GM18505 (cell line): ENCODE measurements around the gene USP7.

ENCODE experiments used
- ATAC-seq: cut with Tn5 transposase; IDR thresholded peaks from one replicate; pipeline ENCODE4 v1.9.1; 2021; ENCODE audit not compliant: unreplicated experiment
- POLR2A ChIP-seq: IDR thresholded peaks from 4 replicates; pipeline ENCODE4 v1.6.1; 2011; ENCODE audit warnings: borderline replicate concordance; ENCODE audit not compliant: insufficient read depth, insufficient read length; ENCODE audit errors: extremely low read depth

The USP7 gene

DNA sequence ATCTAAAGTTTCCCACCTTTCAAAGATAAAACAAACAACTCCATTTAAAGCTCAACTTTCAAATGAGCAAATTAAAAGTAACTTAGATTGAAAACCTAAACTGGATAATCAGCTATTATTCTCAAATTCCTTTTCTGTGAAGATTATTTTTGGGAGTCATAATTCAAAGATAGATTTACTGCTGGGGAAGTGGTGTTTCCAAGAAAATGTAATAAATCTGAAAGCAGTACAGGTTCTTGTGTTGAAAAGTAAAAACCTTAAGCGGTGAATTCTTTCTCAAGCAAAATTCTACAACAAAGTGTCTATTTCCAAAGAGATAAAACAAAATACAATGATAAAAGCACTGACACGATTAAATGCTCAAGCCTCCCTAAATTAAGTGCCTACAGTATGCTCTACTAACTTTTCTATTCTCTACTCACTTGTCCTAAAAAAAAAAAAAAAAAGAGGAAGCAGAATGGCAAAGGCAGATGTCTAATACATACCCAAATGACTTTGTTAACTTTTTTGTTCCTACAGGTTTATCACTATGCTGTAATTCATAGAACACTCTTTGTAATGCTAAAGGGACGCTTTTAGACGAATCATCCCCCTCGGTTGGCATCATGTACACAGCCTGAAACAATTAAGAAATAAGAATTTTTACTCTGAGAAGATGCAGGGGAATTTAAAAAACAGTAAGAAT lies 47.0 kb downstream of the USP7 start:
- ATAC-seq, result no peak

DNA sequence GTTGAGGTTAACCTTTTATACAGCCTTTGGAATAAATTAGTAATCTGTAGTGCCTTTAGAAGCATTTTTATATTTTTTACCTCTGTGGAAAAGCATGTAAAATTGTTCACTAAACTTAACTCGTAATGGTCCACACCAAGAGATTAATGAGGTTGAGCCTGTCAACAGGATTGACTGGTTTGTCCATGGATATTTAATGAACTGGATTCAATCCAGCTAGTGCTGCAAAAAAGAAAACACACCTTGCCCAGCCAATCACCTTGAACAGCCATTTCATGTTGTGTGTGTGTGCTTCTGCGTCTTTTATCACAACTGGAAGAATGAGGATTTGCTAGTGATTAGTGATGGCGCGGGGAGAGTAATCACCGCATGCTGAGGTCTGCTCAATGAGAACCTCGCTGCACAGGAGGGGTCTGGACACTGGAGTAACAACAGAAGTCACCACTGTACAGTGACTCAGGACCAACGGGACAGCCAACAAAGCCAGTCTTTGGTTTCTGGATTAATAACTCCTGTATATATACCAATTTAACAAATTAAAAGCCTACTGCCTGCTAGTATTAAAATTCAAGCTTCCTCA lies 47.9 kb downstream of the USP7 start:
- ATAC-seq, result no peak
- TF ChIP-seq POLR2A, result no peak

More for the DNA sequence above, 47.0 kb downstream of the USP7 start:
- no peak for TF ChIP-seq POLR2A

- no peak for TF ChIP-seq POLR2A
- no peak for ATAC-seq
Measured at GRCh38 chr16:8914098-8914497, 49.6 kb downstream of the USP7 start.

DNA sequence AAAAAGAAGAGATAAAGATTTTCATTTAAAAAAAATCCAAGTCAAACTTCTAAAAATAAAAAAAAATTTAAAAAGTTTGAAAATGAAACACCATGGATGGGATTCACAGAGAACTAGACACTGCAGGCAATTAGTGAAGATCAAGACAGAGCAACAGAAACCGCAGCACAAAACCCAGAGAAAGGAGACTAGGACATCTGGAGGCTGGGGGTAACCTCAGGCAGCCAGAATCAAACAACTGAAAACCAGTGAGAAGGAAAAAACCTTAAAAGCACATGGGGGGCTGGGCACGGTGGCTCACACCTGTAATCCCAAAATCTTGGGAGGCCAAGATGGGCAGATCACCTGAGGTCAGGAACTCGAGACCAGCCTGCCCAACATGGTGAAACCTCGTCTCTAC lies 50.9 kb downstream of the USP7 start:
- ATAC-seq, result no peak
- no peak for TF ChIP-seq POLR2A

DNA sequence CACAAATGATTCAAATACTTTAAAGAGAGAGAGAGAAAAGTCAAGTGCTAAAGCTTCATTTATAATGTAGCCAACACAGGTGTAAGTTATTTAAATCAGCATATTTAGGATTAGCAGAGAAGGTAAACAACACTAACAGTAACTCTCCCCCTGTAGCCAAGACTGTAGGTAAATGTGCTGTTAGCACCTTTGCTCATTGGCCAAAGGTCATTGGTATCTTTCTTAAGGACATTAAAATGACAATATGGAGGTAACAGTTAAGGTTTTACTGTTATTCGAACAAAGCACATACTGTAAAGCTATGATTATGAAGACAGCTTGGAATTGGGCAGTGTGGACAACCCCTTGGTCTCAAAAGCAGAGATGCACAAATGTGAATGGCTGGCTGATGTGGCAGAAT lies 52.9 kb downstream of the USP7 start:
- ATAC-seq, result no peak
- no peak for TF ChIP-seq POLR2A

DNA sequence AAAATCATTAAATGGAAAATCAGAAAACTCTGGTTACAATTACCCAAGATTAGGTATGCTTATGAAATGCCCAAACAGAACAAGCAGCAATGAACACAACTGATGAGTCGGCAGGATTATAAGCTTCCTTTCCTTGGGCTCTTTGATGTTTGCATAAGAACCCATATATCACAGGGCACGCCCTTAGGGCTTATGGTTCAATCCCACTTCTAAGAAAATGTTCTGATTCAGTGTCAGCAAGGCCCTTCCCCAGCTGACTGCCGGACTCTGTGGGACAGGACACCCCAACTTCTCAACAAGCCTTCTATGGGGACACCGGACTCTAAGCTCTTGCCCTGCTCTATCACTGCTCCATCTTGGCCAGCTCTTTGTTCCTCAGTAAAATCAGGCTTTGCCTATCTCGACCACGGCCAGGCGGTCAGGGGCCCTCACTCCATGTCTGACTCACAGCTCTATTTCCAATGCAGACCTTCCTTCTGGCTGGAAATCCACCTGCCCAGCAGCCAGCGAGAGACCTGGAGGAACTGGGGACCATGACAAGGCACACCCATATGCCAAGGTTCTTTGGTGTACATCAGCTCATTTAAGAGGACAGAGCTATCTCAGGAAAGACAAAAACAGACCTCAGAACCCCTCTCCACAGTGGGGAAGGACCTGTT lies 54.8 kb downstream of the USP7 start:
- no peak for TF ChIP-seq POLR2A
- ATAC-seq, result no peak

DNA sequence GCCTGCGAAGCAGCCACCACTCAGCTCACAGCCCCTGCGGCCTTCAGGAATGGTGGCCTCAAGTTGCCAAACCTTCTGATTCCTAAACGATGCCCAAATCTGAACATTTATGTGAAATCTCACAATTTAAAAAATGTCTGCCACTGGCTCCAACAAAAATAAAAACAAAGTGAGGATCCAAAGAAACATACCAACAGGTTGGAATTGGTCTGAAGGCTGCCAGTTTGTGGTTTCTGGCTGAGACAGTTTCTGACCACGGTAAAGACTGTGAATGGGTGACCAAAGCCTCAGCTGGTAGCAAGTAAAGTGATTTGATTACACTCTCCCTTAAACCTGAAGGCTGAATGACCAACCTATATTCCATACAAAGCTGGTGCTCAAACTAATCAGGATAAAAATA lies 56.6 kb downstream of the USP7 start:
- ATAC-seq, result no peak
- no peak for TF ChIP-seq POLR2A

GRCh38 chr16:8905795-8906591 lies 57.7 kb downstream of the USP7 start:
- TF ChIP-seq POLR2A, result no peak
- no peak for ATAC-seq

GRCh38 chr16:8905168-8905762 lies 58.4 kb downstream of the USP7 start:
- ATAC-seq, result no peak

GRCh38 chr16:8904018-8904430 lies 59.7 kb downstream of the USP7 start:
- TF ChIP-seq POLR2A, result no peak
- ATAC-seq, result no peak

More at GRCh38 chr16:8905168-8905762, 58.4 kb downstream of the USP7 start:
- TF ChIP-seq POLR2A, result no peak

DNA sequence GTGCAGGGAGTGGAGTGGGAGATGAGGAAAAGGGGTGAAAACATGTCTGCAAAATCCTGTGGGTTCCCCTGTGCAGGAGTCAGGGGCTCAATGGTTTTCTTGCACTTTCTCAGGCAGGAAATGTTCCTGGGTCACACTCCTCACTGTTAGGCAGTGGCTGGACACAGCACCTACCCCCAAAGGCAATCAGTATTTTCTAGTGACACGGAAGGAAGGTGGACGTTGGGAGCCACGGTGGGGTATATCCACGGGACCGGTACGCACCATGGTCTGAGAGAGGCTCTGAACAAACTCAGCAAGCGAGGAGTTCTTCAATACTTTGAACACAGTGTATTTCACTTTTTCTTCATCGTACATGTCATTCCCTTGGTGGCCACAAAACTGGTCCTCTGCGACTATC lies 60.7 kb downstream of the USP7 start:
- ATAC-seq, result no peak
- no peak for TF ChIP-seq POLR2A

DNA sequence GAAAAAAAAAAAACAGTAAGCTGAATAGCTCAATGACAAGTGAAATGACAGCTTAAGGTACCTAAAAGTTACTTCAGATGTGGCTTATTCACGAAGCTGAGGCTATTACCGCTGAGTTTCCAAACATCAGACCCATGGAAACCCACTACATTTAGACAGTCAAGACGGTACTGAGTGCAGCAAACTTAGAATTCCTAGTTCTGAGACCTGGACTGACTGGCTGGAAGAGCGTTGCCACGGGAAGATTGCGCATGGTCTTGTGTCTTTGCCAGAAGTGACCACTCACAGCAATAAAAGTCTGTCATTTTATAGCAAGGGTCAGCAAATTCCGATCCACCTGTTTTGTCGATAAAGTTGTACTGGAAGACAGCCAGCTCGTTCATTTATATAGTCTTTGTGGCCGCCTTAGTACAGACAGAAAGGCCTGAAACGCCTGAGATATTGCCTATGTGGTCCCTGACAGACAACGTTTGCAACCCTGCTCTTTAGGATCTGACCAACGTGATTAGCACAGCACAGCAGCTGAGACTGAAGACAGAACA lies 62.3 kb downstream of the USP7 start:
- no peak for ATAC-seq
- TF ChIP-seq POLR2A, result no peak

DNA sequence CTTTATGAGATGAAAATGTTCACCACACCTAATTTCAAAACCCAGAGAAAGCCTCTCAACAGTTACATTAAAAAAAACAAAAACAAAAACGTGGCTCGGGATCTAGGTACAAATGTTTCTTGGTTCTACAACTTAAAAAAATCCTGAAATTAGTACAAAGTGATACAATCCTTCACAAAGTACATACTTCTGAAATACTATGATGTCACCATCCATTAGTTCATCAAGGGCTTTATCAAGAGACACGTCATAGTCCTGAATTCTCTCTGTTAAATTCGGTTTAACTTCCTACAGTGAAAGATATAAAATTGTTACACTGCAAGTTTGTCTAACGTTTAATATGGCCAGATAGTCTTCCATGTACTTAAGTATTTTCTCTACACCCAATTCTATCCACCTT lies 63.4 kb downstream of the USP7 start:
- TF ChIP-seq POLR2A, result no peak
- ATAC-seq, result no peak
